ENCODE results near the gene MX2.
"Not testable (repeated sequence)": the region's sequence is repeated elsewhere in the genome, so short reads cannot be mapped to it uniquely, and the experiment has no call there.

The MX2 gene

GRCh38 chr21:41359286-41359685 is 2.5 kb upstream of the MX2 start:
- no peak overlapping the region for H3K4me3 ChIP-seq (ENCODE audit: low read depth, low read length)
- peaks cover 16% of the 10 kb centered on the region; the same call in 1 of the 2 replicates for H3K27me3 ChIP-seq (ENCODE audit: insufficient read depth, low read length)
- peaks cover 27% of the 10 kb centered on the region for H3K4me1 ChIP-seq (ENCODE audit: control insufficient read depth, insufficient read depth, low read length, unreplicated experiment)
- H3K36me3 ChIP-seq (ENCODE audit: insufficient read depth, low read length), result peaks cover 15% of the 10 kb centered on the region
- no peak overlapping the region for H2AFZ ChIP-seq (ENCODE audit: low read length, unreplicated experiment)
- H3K27ac ChIP-seq (ENCODE audit: low read depth, low read length), result no peak overlapping the region
- H3K79me2 ChIP-seq (ENCODE audit: control insufficient read depth, insufficient read depth, low read length, unreplicated experiment), result peaks cover 16% of the 10 kb centered on the region

DNA sequence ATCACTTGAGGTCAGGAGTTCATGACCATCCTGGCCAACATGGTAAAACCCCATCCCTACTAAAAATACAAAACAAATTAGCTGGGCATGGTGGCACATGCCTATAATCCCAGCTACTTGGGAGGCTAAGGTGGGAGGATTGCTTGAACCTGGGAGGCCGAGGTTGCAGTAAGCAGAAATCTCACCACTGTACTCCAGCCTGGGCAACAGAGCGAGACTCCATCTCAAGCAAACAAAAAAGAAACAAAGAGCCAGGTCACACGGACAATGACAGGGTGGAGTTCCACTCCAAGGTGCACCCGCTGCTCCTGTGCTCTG is 2.1 kb upstream of the MX2 start:
- H2AFZ ChIP-seq (ENCODE audit: low read length, unreplicated experiment); H3K4me3 ChIP-seq (ENCODE audit: low read depth, low read length): not testable (repeated sequence)
- peaks cover 28% of the 10 kb centered on the region for H3K4me1 ChIP-seq (ENCODE audit: control insufficient read depth, insufficient read depth, low read length, unreplicated experiment)

GRCh38 chr21:41360072-41360821 is 1.6 kb upstream of the MX2 start:
- peaks cover 20% of the 10 kb centered on the region for H3K36me3 ChIP-seq (ENCODE audit: insufficient read depth, low read length)
- H3K79me2 ChIP-seq (ENCODE audit: control insufficient read depth, insufficient read depth, low read length, unreplicated experiment), result peaks cover 25% of the 10 kb centered on the region
- H3K27me3 ChIP-seq (ENCODE audit: insufficient read depth, low read length), result peaks cover 8% of the 10 kb centered on the region; the same call in 1 of the 2 replicates
- H3K4me3 ChIP-seq (ENCODE audit: low read depth, low read length), result no peak overlapping the region
- peaks cover 30% of the 10 kb centered on the region for H3K4me1 ChIP-seq (ENCODE audit: control insufficient read depth, insufficient read depth, low read length, unreplicated experiment)
- no peak overlapping the region for H2AFZ ChIP-seq (ENCODE audit: low read length, unreplicated experiment)
- peak overlapping the region; percentile 98 for H3K27ac ChIP-seq (ENCODE audit: low read depth, low read length)

More for the DNA sequence above, 2.1 kb upstream of the MX2 start:
- Histone ChIP-seq H3K79me2 (ENCODE audit: control insufficient read depth, insufficient read depth, low read length, unreplicated experiment) (peaks cover 19% of the 10 kb centered on the region), H3K36me3 (ENCODE audit: insufficient read depth, low read length) (peaks cover 15% of the 10 kb centered on the region), H3K27me3 (ENCODE audit: insufficient read depth, low read length) (peaks cover 13% of the 10 kb centered on the region; the same call in 1 of the 2 replicates)
- H3K27ac ChIP-seq (ENCODE audit: low read depth, low read length), result not testable (repeated sequence)

DNA sequence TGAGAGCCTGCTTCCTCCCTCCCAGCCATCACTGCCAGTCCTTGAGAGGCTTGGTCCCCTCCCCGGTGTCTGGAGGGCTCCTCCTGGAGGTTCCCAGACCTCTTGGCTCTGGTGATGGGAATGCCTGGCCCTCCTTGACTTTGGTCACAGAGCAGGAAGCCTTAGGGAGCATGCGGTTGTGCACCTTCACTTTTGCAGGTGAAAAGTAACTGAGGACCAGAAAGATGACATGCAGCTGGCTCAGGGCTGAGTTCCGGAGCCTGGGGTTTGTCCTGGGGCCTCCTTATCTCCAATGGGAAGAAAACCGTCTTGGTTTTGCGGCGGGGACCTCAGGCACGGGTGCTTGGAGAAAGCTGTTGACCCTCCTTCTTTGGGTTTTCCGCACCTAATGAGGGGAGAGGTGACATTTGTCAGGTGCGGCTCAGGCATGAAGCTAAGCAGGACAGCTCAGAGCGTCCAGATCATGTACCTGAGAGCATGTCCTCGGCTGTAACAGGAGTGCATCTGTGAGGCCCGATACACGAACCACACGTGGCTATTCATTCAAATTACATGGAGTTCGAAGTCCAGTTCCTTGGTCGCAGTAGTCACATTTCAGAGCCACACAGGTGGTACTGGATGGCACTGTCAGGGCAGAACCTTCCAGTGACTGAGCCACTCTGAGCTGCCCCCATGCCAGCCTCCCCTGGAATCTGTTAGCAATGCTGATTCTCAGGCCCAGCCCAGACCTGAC is 608 bp upstream of the MX2 start:
- Histone ChIP-seq H3K4me3 (ENCODE audit: low read depth, low read length) (peak overlapping the region; percentile 86), H3K36me3 (ENCODE audit: insufficient read depth, low read length) (peaks cover 27% of the 10 kb centered on the region), H3K79me2 (ENCODE audit: control insufficient read depth, insufficient read depth, low read length, unreplicated experiment) (peaks cover 34% of the 10 kb centered on the region), H3K27ac (ENCODE audit: low read depth, low read length) (peak overlapping the region; percentile 98), H3K27me3 (ENCODE audit: insufficient read depth, low read length) (peaks cover 3% of the 10 kb centered on the region; the same call in 1 of the 2 replicates), H2AFZ (ENCODE audit: low read length, unreplicated experiment) (peak overlapping the region; percentile 15), H3K4me1 (ENCODE audit: control insufficient read depth, insufficient read depth, low read length, unreplicated experiment) (peaks cover 37% of the 10 kb centered on the region)

DNA sequence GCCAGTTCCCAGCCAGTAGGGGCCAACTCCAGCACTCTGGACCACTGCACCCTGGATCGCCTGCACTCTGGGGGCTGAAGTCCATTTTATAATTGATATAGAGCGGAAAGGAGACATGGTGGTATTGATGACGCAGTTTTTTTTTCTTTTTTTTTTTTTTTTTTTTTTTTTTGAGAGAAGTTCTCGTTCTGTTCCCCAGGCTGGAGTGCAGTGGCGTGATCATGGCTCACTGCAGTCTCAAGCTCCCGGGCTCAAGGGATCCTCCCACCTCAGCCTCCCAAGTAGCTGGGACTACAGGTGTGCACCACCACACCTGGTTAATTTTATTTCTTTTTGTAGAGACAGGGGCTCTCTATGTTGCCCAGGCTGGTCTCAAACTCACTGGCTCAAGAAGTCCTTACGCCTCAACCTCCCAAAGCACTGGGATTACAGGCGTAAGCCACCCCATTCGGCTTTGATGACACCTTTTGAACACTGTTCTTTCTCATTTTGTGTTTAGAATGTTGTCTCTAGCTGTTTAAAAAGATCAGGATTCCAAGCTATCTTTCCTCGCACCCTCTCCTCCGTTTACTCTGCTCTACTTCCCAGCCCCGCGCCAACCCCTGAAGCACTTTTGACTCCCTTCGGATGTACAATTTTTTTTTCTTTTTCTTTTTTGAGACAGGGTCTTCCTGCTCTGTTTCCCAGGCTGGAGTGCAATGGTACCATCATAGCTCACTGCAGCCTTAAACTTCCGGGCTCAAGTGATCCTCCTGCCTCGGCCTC is 960 bp downstream of the MX2 start:
- Histone ChIP-seq H3K4me3 (ENCODE audit: low read depth, low read length) (peak overlapping the region; percentile 86), H3K4me1 (ENCODE audit: control insufficient read depth, insufficient read depth, low read length, unreplicated experiment) (peaks cover 52% of the 10 kb centered on the region), H3K27ac (ENCODE audit: low read depth, low read length) (peak overlapping the region; percentile 98), H3K27me3 (ENCODE audit: insufficient read depth, low read length) (no peaks in the 10 kb centered on the region), H2AFZ (ENCODE audit: low read length, unreplicated experiment) (no peak overlapping the region), H3K79me2 (ENCODE audit: control insufficient read depth, insufficient read depth, low read length, unreplicated experiment) (peaks cover 49% of the 10 kb centered on the region), H3K36me3 (ENCODE audit: insufficient read depth, low read length) (peaks cover 30% of the 10 kb centered on the region)

GRCh38 chr21:41363370-41364270 is 1.8 kb downstream of the MX2 start:
- Histone ChIP-seq H3K27me3 (ENCODE audit: insufficient read depth, low read length) (no peaks in the 10 kb centered on the region), H2AFZ (ENCODE audit: low read length, unreplicated experiment) (no peak overlapping the region), H3K27ac (ENCODE audit: low read depth, low read length) (peak overlapping the region; percentile 98), H3K4me1 (ENCODE audit: control insufficient read depth, insufficient read depth, low read length, unreplicated experiment) (peaks cover 61% of the 10 kb centered on the region), H3K36me3 (ENCODE audit: insufficient read depth, low read length) (peaks cover 30% of the 10 kb centered on the region), H3K79me2 (ENCODE audit: control insufficient read depth, insufficient read depth, low read length, unreplicated experiment) (peaks cover 58% of the 10 kb centered on the region), H3K4me3 (ENCODE audit: low read depth, low read length) (peak overlapping the region; percentile 86)

GRCh38 chr21:41364308-41364707 is 2.5 kb downstream of the MX2 start:
- Histone ChIP-seq H3K4me1 (ENCODE audit: control insufficient read depth, insufficient read depth, low read length, unreplicated experiment) (peaks cover 68% of the 10 kb centered on the region), H3K27me3 (ENCODE audit: insufficient read depth, low read length) (no peaks in the 10 kb centered on the region), H2AFZ (ENCODE audit: low read length, unreplicated experiment) (no peak overlapping the region), H3K4me3 (ENCODE audit: low read depth, low read length) (peak overlapping the region; percentile 86), H3K36me3 (ENCODE audit: insufficient read depth, low read length) (peaks cover 30% of the 10 kb centered on the region), H3K79me2 (ENCODE audit: control insufficient read depth, insufficient read depth, low read length, unreplicated experiment) (peaks cover 65% of the 10 kb centered on the region), H3K27ac (ENCODE audit: low read depth, low read length) (no peak overlapping the region; the same call in 1 of the 2 replicates)

- Histone ChIP-seq H3K79me2 (ENCODE audit: control insufficient read depth, insufficient read depth, low read length, unreplicated experiment) (peaks cover 75% of the 10 kb centered on the region), H3K27ac (ENCODE audit: low read depth, low read length) (peak overlapping the region; percentile 74; the same call in 1 of the 2 replicates), H3K4me3 (ENCODE audit: low read depth, low read length) (no peak overlapping the region), H3K4me1 (ENCODE audit: control insufficient read depth, insufficient read depth, low read length, unreplicated experiment) (peaks cover 75% of the 10 kb centered on the region), H2AFZ (ENCODE audit: low read length, unreplicated experiment) (no peak overlapping the region), H3K27me3 (ENCODE audit: insufficient read depth, low read length) (no peaks in the 10 kb centered on the region), H3K36me3 (ENCODE audit: insufficient read depth, low read length) (peaks cover 37% of the 10 kb centered on the region)
Observed at GRCh38 chr21:41365377-41366107, 3.7 kb downstream of the MX2 start.

- H3K4me3 ChIP-seq (ENCODE audit: low read depth, low read length), result peak overlapping the region; percentile 50; the same call in 1 of the 2 replicates
- no peaks in the 10 kb centered on the region for H3K27me3 ChIP-seq (ENCODE audit: insufficient read depth, low read length)
- H3K4me1 ChIP-seq (ENCODE audit: control insufficient read depth, insufficient read depth, low read length, unreplicated experiment), result peaks cover 69% of the 10 kb centered on the region
Observed at GRCh38 chr21:41366522-41367151, 4.8 kb downstream of the MX2 start.

More at GRCh38 chr21:41366522-41367151, 4.8 kb downstream of the MX2 start:
- Histone ChIP-seq H3K27ac (ENCODE audit: low read depth, low read length) (peak overlapping the region; percentile 74), H2AFZ (ENCODE audit: low read length, unreplicated experiment) (no peak overlapping the region), H3K79me2 (ENCODE audit: control insufficient read depth, insufficient read depth, low read length, unreplicated experiment) (peaks cover 86% of the 10 kb centered on the region), H3K36me3 (ENCODE audit: insufficient read depth, low read length) (peaks cover 45% of the 10 kb centered on the region)

All from ACC112 (cell line).